GM19023 (cell line): Measurements from ENCODE around the gene PIKFYVE.

Experiments used
- ATAC-seq: cut with Tn5 transposase; IDR thresholded peaks from one replicate; pipeline ENCODE4 v1.9.1; 2021; ENCODE audit warnings: mild to moderate bottlenecking, moderate library complexity; ENCODE audit not compliant: unreplicated experiment

Gene PIKFYVE

DNA sequence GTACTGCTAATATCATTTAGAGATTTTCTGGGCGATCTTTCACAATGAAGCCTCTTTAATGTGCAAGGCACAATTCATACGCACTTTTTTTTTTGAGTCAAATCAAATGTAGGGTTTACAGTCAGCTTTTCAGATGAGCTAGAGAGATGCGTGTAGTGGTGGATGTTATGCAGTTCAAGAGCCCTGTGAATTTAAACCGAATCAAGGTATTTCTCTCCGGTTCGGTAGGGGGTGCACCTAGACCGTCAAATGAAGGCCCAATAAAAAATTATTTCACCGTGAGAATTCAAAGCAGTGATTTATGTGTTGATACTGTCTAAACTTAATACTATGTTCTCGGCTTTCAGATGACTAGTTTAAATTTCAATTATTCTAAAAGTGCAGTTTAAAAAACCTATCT, 141.6 kb downstream of the PIKFYVE start:
- no peak for ATAC-seq
